Astrocyte of the cerebellum (primary cell): ENCODE measurements around the gene ABCG4.

Experiments used
- DNase-seq: peaks from one replicate; pipeline ENCODE4 v3.0.0-alpha.2; 2011; ENCODE audit warnings: low read depth
- H3K4me3 ChIP-seq: 2 replicates; pipeline ENCODE4 v1.5.1; 2011; ENCODE audit warnings: mild to moderate bottlenecking, low read depth, low read length, moderate library complexity
- in situ Hi-C: cut with HindIII; loops from 2 replicates; pipeline ENCODE4 v1.10.0; 2017; ENCODE audit warnings: low sequenced_read_pairs
- TF ChIP-seq, protein P1 (sequence below): IDR thresholded peaks from 2 replicates; pipeline ENCODE4 v1.5.1; 2012; ENCODE audit warnings: low read length, low read depth, moderate library complexity, mild to moderate bottlenecking; ENCODE audit errors: missing control alignments

ABCG4 gene

DNA sequence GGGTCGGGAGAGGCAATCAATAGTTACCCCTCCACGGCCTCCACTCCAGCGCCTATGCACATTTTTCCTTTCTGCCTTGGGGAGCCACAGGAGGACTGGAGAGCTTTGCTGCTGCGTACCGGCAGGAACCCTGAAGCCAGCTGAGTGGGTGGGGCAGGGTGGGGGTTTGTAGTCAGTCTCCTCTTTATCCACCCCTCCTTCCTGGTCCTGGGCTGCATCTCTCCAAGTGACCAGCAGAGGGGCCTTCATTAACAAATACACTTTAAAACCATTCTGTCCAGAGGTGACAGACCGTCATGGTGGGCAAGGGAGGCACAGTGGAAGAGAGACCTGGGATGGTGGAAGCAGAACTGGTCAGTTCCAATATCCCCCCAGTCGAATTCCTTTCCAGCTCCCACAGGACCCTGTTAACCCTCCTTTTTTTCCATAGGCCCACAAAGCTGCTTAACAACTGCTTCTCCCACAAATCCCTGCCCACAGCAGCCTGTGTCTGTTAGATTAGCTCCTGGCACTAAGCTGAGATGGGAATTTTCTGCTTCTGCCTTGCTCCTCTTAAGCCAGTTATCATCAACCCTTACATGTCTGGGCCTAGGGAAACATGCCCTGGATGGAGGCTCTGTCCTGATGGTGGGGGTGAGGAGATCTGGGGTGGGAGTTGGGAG, 3.9 kb upstream of the ABCG4 start:
- TF ChIP-seq, protein P1, sequence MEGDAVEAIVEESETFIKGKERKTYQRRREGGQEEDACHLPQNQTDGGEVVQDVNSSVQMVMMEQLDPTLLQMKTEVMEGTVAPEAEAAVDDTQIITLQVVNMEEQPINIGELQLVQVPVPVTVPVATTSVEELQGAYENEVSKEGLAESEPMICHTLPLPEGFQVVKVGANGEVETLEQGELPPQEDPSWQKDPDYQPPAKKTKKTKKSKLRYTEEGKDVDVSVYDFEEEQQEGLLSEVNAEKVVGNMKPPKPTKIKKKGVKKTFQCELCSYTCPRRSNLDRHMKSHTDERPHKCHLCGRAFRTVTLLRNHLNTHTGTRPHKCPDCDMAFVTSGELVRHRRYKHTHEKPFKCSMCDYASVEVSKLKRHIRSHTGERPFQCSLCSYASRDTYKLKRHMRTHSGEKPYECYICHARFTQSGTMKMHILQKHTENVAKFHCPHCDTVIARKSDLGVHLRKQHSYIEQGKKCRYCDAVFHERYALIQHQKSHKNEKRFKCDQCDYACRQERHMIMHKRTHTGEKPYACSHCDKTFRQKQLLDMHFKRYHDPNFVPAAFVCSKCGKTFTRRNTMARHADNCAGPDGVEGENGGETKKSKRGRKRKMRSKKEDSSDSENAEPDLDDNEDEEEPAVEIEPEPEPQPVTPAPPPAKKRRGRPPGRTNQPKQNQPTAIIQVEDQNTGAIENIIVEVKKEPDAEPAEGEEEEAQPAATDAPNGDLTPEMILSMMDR: peak; percentile 70
- DNase-seq: peak; percentile 39
- H3K4me3 ChIP-seq: no peak overlapping the region
- in situ Hi-C loops: no loop called here

DNA sequence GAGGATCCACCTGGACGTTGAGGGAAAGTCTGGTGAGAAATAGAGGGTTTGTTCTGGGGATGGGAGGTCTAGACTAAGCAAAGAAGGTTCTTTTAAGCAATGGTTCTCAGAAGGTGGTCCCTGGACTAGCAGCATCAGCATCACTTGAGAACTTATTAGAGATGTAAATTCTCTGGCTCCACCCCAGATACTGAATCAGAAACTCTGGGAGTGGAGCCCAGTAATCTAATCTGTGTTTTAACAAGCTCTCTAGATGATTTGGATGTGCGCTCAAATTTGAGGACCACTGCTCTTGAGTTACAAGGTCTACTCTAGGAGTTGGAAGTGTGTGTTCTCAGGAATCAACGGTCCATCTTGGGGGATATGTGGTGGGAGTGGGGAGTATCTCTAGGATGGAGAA, 3.3 kb upstream of the ABCG4 start:
- TF ChIP-seq, protein P1: no peak
- DNase-seq: no peak
- in situ Hi-C loops: no loop called here
- H3K4me3 ChIP-seq: no peak overlapping the region

DNA sequence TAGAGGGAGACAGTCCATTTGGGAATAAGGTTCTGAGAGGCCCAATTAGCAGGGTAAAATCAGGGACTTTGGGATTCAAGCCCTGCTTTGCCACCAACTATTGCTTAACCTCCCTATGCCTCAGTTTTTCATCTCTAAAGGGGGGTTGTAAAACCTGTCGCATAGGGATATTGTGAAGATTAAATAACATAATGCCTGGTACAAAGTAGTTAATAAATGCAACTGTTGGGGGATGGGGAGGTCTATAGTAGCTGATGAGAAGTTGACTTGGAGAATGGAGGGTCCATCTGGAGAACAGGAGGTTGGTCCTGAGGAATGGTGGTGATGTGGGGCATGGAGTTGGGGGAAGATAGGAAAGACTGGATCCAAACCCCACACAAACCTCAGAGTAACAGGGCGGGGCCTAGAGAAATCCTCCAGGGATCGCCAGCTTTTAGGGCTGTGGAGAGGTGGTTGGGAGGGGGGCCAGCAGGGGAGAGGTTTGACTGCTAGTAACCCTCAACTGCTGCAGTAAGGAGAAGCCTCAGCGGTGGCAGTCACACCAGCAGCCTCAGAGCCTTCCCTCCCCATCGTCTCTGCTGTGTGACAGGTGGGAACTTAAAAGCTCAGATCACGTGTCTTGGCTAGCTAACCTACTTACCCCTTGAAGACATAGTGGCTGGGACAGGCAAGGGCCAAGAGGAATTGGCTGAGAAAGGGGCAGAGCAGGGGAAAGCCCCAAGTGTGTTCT, 1.1 kb upstream of the ABCG4 start:
- no peak overlapping the region for H3K4me3 ChIP-seq
- no peak for DNase-seq
- in situ Hi-C loops: no loop called here
- TF ChIP-seq, protein P1: no peak

DNA sequence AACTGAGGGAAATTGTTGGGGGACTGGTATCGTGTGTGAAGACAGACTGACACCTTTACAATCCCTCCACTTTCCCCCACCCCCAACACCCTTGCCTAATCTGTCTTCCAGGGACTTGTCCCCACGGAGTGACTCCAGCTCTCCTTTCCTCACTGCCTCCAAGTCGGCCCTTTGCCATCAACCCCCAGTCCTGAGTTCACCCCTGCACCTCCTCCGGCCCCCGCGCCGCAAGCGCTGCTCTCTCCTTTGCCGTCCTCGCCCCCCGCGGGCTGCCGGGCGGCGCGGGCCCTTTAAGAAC, 183 bp upstream of the ABCG4 start:
- in situ Hi-C loops: no loop called here
- TF ChIP-seq, protein P1: no peak
- DNase-seq: no peak
- H3K4me3 ChIP-seq: peak overlapping the region; percentile 52

DNA sequence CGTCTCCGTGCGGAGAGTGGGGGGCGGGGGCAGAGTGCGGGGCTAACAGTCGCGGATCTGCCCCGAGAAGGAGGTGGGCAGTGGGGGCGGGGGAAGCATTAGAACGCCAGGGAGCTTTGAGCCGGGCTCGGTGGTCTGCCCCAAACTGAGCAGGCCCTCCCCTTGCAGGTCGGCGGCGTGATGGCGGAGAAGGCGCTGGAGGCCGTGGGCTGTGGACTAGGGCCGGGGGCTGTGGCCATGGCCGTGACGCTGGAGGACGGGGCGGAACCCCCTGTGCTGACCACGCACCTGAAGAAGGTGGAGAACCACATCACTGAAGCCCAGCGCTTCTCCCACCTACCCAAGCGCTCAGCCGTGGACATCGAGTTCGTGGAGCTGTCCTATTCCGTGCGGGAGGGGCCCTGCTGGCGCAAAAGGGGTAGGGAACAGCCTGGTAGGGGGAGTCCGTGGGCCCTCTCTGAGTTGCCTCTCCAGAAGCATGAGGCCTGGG, 979 bp downstream of the ABCG4 start:
- DNase-seq: no peak
- peak overlapping the region; percentile 52 for H3K4me3 ChIP-seq
- TF ChIP-seq, protein P1: no peak
- in situ Hi-C loops: no loop called here

DNA sequence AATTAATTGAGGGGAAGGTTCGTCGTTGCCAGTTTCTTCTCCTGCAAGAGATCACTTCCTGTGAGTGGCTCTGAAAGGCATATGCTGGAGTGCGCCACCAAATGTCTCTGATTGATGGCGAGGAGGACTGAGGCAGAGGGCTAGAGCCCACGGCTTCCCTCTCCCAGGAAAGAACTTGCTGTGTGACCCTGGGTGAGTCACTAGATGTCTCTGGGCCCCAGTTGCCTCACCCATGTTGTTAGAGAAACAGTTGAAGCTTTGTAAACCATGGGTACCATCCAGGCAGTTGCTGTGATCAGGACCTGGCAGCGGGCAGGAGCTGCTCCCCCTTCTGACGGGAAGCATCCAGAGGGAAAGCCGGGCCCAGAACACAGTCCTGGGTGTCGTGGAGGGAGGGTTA, 3.2 kb downstream of the ABCG4 start:
- in situ Hi-C loops: no loop called here
- H3K4me3 ChIP-seq: no peak overlapping the region
- DNase-seq: no peak
- TF ChIP-seq, protein P1: no peak
